ENCODE data around the gene SULT2B1.
"Not testable (repeated sequence)": the region's sequence is repeated elsewhere in the genome, so short reads cannot be mapped to it uniquely, and the experiment has no call there.

SULT2B1 gene

DNA sequence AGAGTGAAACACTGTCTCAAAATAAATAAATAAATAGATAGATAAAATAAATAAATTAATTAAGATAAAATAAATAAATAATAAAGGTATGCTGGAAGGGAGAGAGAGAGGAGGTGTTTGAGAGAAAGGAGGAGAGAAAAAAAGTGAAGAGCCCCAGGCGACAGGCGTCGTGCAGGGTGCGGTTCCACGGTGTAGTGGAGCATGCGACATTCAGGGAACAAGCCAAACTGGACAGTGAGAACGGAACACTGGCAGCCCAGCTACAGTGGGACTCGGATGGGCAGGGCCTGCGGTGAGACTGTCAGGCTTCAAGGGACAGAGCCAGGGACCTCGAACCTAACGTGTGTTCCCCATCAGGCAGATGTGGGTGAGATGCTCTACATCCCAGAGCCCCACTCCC is 9.4 kb downstream of the SULT2B1 start:
- no peak for DNase-seq

DNA sequence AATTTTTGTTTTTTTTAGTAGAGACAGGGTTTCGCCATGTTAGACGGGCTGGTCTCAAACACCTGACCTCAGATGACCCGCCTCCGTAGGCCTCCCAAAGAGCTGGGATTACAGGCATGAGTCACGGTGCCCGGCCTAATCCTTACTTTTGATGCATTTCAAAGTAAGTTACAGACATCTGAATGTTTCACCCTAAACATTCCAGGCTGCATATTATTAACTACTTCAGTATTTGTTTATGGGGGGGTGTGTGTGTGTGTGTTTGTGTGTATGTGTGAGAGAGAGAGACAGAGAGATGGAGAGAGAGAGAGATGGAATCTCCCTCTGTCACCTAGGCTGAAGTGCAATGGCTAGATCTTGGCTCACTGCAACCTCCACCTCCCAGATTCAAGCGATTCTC is 13.1 kb downstream of the SULT2B1 start:
- no peak for DNase-seq

DNA sequence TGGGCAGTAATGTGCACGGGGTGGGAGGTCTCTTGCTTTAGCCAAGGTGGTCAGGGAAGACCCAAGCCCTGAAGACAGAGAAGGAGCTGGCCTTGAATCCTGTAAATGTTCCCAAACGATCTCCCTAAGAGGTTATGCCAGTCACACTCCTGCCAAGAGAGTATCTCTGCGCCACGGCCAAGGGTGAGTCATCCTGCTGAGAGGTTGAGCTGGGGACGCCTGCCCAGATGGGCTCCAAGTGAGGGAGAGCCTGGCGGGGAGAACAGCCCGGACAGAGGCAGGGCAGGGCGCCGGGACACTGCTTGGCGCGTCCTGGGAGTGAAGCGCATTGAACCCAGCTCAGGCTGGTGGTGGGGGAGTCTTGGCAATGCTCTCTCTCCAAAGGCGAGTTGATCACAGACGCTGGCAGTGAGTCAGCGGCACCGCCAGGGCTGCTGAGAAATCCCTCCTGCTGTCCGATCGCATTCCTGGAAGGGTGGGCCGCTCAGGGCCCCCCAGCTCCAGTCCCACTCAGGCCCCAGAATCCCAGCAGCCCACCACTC is 16.4 kb downstream of the SULT2B1 start:
- no peak for DNase-seq

DNA sequence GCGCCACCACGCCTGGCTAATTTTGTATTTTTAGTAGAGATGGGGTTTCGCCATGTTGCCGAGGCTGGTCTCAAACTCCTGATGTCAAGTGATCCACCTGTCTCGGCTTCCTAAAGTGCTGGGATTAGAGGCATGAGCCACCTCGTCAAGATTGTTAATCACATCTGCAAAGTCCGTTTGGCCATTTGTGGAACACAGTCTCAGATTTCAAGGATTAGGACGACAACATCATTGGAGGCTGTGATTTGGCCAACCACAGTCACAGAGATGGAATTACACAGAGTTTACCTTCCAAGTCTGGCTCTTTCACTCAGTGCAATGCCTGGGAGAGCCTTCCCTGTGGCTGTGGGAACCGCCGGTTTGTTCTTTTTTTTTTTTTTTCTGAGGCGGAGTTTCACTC is 17.8 kb downstream of the SULT2B1 start:
- DNase-seq = no peak

DNA sequence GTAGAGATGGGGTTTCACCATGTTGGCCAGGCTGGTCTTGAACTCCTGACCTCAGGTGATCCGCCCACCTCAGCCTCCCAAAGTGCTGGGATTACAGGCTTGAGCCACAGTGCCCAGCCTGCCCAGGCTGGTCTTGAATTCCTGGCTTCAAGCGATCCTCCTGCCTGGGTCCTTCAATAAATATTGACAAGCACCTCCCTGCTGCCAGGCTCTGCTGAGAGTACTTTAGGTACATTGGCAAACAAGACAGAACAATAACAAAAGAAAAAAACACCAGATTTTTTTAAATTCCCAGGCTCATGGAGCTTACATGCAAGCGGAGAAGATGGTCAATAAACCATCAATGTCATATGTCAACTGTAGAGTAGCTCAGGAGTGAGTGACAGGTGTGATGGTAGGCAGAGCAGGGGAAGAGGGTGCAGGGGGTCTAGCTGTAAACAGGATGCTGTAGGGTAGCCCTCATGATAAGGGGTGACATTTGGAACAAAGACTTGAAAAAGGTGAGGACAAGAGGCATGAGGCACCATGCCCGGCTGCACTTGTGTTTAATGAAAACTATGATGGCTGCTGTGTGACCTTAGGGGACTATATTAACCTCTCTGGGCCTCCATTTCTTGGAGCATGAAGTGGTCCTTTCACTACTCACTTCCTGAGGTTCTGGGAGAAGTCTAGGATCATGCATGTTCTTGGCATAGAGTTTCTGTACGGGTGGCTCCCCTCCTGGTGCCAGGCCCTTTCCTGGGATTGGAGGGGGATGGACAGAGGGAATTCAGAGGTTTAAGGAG is 19.6 kb downstream of the SULT2B1 start:
- no peak for DNase-seq

DNA sequence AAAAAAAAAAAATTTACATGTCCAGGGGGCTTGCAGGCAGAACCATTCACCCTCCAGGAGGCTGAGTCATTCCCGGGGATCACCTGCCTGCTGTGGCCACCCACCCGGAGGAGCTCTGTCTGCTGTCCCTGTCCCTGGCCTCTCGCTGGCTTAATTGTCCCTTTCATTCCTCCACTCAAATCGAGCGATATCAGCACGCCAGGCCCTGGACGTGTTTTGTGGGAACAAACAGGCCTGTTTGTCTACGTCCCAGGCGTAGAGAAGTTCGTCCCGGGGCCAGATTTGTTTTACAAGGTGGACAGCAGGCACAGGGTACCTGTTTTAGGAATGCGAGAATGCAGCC is 21.2 kb downstream of the SULT2B1 start:
- no peak for DNase-seq

DNA sequence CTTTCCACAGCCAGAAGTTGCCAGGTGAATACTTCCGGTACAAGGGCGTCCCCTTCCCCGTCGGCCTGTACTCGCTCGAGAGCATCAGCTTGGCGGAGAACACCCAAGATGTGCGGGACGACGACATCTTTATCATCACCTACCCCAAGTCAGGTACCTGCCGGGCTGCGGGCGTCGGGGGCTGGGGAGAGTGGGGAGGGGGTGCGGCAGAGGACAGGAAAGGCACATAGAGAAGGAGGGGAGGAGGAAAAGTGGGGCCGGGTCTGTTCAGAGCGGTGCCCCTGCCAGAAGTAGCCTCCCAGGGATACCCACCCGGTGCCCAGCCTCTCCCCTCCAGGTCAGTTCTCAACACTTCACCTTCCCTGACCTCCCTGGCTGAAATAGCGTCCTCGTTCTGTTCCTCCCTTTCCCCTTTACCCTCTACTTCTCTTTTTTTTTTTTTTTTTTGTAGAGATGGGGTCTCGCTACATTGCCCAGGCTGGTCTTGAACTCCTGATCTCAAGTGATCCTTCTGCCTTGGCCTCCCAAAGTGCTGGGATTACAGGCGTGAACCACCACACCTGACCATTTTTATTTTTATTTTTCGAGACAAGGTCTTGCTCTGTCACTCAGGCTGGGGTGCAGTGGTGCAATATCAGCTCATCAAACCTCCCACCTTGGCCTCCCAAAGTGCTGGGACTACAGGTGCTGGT is 24.1 kb downstream of the SULT2B1 start:
- no peak for DNase-seq

DNA sequence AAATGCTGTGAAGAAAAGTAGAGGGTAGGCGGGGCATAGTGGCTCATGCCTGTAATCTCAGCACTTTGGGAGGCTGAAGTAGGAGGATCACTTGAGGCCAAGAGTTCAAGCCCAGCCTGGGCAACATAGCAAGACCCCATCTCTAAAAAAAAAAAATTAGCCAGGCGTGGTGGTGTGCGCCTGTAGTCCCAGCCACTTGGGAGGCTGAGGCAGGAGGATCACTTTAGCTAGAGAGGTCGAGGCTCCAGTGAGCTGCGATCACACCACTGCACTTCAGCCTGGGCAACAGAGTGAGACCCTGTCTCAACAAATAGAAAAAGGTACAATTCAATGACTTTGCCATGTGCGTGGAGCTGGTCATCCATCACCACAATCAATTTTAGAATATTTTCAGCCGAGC is 25.9 kb downstream of the SULT2B1 start:
- not testable (repeated sequence) for DNase-seq

DNA sequence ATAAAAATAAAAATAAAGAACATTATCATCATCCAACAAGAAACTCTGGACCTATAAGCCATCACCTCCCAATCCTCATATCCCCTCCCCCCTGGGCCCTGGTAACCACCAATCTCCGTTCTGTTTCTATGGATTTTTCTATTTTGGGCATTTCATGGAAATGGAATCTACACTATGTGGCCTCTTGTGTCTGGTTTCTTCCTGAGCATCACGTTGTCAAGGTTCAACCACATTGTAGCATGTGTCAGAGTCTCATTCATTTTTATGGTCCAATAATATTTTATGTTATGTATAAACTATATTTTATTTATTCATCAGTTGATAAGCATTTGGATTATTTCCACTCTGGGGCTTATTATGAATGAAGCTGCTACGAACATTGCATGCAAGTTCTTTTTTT is 26.9 kb downstream of the SULT2B1 start:
- DNase-seq = no peak

DNA sequence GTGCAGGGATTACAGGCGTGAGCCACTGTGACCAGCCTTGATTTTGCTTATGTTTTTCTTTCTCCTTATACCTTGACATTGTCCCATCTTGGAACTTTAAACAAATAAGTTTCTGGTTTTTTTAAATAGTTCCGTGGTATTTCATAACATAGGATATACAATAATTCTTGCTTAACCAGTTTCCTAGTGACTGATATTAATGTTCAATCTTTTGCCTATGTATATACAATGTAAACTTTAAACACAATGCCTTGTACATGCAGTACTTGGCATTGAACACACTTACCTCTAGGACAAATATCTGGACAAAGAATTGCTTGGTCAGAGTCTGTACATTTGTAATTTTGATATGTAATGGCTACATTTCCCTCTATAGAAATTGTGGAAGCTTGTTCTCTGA is 30.2 kb downstream of the SULT2B1 start:
- no peak for DNase-seq

DNA sequence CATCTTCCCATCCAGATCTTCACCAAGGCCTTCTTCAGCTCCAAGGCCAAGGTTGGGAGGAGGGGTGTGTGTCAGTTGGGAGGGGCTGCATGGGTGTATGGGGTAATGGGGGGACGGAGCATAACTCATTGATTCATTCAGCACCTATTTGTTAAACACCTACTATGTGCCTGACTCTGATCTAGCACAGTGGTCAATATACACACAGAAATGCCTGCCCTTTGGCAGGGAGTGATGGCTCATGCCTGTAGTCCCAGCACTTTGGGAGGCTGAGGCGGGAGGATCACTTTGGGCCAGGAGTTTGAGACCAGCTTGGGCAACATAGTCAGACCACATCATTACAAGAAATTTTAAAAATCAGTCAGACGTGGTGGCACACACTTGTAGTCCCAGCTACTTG is 35.4 kb downstream of the SULT2B1 start:
- no peak for DNase-seq

DNA sequence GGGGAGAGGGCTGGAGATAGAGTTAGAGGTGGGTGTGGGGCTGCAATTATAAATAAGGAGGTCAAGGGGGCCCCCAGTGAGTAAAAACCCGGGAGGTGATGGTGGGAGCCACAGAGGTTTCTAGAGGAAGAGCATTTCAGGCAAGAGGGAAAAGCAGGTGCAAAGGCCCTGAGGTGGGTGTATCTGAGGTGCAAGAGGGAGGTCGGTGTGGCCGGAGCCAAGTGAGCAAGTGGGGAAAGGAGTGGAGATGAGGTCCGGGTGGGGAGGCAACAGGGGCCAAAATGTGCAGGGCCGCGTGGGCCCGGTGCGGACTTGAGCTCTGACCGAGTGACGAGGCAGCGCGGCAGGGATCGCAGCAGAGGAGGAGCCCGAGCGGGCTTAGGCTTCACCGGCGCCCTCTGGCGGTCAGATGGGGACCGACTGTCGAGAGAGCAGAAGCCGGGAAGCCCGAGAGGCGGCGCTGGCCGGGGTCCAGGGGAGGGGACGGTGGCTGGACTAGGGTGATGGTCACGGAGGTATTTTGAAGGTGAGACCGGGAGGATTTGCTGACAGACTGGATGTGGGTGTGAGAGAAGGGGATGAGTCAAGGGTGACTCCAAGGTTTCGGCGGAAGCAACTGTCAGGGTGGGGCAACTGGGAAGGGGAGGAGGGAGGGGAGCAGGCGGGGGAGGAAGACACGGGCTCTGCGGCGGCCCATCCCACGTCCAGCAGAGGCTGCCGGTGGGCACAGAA is 36.9 kb downstream of the SULT2B1 start:
- peak; percentile 63 for DNase-seq

DNA sequence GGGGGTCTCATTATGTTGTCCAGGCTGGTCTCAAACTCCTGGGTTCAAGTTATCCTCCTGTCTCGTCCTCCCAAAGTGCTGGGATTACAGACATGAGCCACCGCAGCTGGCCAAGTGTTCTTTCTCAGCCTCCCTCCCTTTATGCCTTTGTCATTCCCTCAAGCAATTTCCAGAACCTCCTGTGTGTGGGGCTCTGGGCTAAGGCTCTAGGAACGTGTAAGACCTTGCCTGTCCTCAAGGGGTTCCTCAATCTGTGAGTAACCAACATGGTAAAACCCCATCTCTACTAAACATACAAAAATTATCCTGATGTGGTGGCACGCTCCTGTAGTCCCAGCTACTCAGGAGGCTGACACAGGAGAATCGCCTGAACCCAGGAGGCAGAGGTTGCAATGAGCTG is 39.0 kb downstream of the SULT2B1 start:
- DNase-seq = no peak

DNA sequence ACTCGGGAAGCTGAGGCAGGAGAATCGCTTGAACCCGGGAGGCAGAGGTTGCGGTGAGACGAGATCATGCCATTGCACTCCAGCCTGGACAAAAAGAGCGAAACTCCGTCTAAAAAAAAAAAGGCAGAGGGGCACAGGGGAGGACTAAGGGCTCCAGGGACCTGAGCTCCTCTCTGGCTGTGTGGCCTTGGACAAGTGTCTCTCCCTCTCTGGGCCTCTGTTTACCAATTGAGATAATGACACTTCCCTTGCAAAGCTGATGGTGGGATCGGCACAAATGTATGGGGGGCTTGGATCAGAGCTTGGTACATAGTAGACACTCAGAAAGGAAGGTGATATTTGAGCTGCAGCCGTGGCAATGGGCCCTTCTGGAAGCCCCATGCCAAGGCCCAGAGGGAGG is 43.2 kb downstream of the SULT2B1 start:
- no peak for DNase-seq

DNA sequence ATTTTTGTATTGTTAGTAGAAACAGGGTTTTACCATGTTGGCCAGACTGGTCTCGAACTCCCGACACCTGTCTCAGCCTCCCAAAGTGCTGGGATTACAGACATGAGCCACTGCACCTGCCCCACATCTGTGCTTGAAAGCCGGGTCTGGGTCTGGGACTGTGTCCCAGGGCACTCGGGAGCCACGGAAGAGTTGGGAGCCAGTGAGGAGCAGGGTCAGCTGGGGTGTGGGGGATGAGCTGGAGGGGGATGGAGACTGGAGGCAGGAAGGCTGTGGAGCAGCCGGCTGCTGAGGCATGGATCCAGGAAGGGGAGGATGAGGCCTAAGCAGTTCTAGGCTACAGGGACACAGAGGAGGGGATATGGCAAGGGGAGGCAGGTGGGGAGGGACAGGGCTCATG is 43.9 kb downstream of the SULT2B1 start:
- no peak for DNase-seq

DNA sequence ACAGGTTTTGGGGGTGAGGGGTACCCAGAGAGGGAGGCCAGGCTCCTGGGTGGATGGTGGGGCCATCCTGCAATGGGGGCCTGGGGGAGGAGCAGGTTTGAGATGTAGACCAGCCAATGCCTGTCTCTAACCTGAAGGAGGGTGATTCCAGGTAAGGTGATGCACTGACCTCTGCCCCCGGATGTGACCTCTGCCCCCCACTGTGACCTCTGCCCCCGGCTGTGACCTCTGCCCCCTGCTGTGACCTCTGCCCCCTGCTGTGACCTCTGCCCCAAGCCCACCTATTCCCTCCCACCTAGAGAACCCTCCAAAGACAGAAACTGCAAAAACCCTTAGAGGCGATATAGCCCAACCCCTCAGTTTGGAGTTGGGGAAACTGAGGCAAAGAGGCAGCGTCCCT is 44.3 kb downstream of the SULT2B1 start:
- no peak for DNase-seq

DNA sequence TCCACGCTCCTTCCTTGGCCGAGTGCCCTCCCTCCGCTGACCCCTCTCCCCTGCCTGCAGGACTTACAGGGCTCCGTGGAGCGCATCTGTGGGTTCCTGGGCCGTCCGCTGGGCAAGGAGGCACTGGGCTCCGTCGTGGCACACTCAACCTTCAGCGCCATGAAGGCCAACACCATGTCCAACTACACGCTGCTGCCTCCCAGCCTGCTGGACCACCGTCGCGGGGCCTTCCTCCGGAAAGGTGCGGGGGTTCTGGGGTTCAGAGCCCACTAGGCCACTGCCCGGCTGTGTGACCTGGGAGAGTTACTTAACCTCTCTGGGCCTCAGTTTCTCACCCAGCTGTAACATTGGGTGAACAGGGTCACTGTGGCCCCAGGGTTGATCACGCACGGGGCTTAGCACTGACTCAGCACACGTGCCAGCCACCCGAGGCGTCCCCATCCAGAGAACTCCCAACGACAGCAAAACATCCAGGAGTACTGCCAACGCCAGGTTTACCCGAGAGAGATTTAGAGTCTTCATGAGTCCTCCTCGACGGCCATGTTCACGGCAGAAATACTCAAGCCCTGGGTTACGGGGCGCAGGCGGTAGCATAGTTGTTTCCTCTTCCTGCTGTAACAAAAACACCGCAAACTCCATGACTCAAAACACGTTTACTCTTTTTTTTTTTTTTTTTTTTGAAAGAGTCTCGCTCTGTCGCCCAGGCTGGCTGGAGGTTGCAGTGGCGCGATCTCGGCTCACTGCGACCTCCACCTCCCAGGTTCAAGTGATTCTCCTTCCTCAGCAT is 44.9 kb downstream of the SULT2B1 start:
- no peak for DNase-seq

DNA sequence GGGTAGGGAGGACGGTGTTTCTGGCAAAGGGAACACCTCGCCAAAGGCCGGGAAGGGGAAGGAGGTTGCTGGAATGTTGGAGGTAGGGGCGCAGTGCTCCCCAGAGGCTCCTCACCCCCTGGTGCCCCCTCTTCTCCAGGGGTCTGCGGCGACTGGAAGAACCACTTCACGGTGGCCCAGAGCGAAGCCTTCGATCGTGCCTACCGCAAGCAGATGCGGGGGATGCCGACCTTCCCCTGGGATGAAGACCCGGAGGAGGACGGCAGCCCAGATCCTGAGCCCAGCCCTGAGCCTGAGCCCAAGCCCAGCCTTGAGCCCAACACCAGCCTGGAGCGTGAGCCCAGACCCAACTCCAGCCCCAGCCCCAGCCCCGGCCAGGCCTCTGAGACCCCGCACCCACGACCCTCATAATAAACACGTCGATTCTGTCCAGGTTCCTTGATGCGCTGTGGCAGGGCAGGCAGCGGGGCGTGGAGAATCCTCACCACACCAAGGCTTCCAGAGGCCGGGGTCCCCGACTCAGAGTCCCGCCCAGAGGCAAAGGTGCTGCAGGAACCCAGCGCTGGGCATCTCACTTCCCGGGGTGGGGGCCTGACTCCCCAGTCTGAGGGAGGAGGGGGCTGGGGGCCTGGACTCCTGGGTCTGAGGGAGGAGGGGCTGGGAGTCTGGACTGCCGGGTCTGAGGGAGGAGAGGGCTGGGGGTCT is 47.2 kb downstream of the SULT2B1 start:
- no peak for DNase-seq

DNA sequence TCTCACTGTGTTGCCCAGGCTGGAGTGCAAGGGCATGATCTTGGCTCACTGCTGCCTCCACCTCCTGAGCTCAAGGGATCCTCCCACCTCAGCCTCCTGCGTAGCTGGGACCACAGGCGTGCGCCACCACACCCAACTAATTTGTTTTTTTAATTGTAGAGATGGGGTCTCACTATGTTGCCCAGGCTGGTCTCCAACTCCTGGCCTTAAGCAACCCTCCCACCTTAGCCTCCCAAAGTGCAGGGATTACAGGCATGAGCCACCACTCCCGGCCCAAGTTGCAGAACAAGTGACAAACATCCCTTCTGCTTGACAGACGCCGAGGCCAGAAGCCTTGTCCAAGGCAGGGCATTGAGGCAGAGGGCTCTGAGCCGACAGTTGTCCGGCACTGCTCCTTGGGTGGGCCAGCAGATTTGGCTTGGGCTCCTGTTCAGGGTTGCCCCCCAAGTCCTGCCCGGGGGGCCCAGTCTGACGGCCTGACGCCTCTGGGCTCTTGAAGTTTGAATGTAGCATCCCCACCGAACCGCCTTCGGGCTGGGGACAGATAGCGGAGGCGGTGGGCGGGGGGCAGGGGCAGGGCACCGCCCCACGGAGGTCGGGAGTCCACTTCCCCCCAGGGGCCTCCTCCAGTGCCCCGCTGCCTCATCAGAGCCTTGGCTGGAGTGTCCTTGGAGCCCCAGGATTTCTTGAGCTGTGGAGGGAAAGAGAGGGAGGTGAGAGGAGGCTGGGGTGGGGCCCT is 48.9 kb downstream of the SULT2B1 start:
- DNase-seq = no peak

DNA sequence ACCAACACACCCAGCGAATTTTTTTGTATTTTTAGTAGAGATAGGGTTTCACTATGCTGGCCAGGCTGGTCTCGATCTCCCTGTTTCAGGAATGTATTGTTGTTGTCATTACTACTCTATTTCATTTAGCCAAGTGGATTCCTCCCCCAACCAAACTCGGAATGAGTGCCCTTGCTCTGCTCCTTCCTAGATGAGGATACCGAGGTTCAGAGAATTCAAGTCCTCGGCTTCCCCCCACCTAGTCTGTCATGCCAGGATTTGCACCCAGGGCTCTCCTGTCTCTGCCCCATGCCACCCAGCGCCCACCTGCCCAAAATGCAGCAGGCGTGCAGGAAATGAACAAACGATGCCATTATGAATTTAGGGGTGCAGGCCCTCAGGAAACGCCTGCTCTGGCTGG is 51.0 kb downstream of the SULT2B1 start:
- no peak for DNase-seq

DNA sequence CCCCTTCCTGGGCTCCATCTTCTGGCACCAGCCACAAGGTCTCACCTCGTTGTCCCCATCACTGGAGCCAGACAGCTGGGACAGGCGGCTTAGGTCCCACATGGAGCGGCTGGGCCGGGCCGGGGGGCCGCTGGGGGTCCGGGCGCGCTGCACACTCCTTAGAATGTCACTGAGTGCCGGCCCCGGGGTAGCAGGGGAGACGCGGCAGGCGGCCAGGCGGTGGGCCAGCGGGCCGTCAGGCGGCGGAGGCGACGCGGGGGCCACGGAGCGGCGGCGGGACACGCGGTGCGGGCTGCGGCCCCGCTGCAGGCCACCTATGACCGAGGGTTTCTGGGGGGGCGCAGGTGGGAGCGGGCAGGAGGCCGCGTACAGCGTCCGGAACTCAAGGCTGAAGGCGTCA is 51.5 kb downstream of the SULT2B1 start:
- no peak for DNase-seq

DNA sequence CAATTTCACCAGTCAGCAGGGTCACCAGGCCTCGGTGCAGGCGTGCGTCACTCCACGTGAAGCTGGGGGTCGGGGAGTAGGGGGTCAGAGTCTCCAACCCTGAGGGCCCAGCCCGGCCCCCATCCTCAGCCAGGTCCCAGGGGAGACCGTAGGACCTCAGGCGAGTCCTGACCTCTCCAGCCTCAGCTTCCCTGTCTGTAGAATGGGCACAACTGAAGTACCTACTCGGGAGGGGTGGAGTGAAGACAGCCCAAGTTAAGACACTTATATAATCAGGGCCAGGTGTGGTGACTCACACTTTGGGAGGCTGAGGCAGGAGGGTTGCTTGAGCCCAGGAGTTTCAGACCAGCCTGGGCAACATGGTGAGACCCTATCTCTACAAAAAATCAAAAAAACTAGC is 51.9 kb downstream of the SULT2B1 start:
- no peak for DNase-seq

Data from activated gamma-delta T cell (primary cell).